Measurements from ENCODE around the gene ARHGAP26. TPM values are rescaled to one million over a fixed set of nuclear protein-coding genes. Genes with fewer than 3 reads are reported as not detected.

Gene ARHGAP26
- total and polyA plus RNA-seq, 5 donors: 13.2 to 56.9 (median 47.0) TPM

GRCh38 chr5:142934051-142934762 lies 164.0 kb downstream of the ARHGAP26 start:
- no peak overlapping the region for H3K27ac ChIP-seq (ENCODE audit: low read length)
- no peak for ATAC-seq
- no peak overlapping the region for H3K4me3 ChIP-seq (ENCODE audit: low read length)
- no peaks in the 10 kb centered on the region for H3K9me3 ChIP-seq (ENCODE audit: control insufficient read depth, low read length)
- intact Hi-C loops (cut with DNase I): no loop called here
- WGBS: 64% methylated on average over 4 of the region's 4 CpGs
- H3K4me1 ChIP-seq (ENCODE audit: control insufficient read depth, insufficient read depth, low read length): peaks cover 29% of the 10 kb centered on the region
- DNase-seq: no peak
- H3K27me3 ChIP-seq (ENCODE audit: control insufficient read depth, insufficient read depth): no peaks in the 10 kb centered on the region

GRCh38 chr5:142935014-142935413 lies 164.8 kb downstream of the ARHGAP26 start:
- Histone ChIP-seq H3K9me3 (ENCODE audit: control insufficient read depth, low read length) (no peaks in the 10 kb centered on the region), H3K4me1 (ENCODE audit: control insufficient read depth, insufficient read depth, low read length) (peaks cover 24% of the 10 kb centered on the region), H3K4me3 (ENCODE audit: low read length) (no peak overlapping the region), H3K27me3 (ENCODE audit: control insufficient read depth, insufficient read depth) (no peaks in the 10 kb centered on the region), H3K27ac (ENCODE audit: low read length) (no peak overlapping the region)
- DNase-seq: no peak
- peak in 1 of 2 donors; percentile 42 for ATAC-seq
- WGBS: 70% methylated on average over 5 of the region's 5 CpGs
- intact Hi-C loops (cut with DNase I): no loop called here

- Histone ChIP-seq H3K27ac (ENCODE audit: low read length) (no peak overlapping the region), H3K9me3 (ENCODE audit: control insufficient read depth, low read length) (no peaks in the 10 kb centered on the region), H3K4me3 (ENCODE audit: low read length) (no peak overlapping the region), H3K4me1 (ENCODE audit: control insufficient read depth, insufficient read depth, low read length) (peaks cover 12% of the 10 kb centered on the region), H3K27me3 (ENCODE audit: control insufficient read depth, insufficient read depth) (no peaks in the 10 kb centered on the region)
- DNase-seq: no peak
- no peak for ATAC-seq
- 94% methylated on average over 4 of the region's 4 CpGs for WGBS
- intact Hi-C loops (cut with DNase I): no loop called here
Measured at GRCh38 chr5:142937374-142937773, 167.2 kb downstream of the ARHGAP26 start.

- Histone ChIP-seq H3K27ac (ENCODE audit: low read length) (peak overlapping the region; percentile 36), H3K27me3 (ENCODE audit: control insufficient read depth, insufficient read depth) (no peaks in the 10 kb centered on the region), H3K4me3 (ENCODE audit: low read length) (no peak overlapping the region), H3K9me3 (ENCODE audit: control insufficient read depth, low read length) (no peaks in the 10 kb centered on the region), H3K4me1 (ENCODE audit: control insufficient read depth, insufficient read depth, low read length) (peaks cover 9% of the 10 kb centered on the region)
- WGBS: 64% methylated on average over 4 of the region's 4 CpGs
- DNase-seq (no peak), ATAC-seq (no peak)
- intact Hi-C loops (cut with DNase I): no loop called here
Measured at GRCh38 chr5:142938266-142938880, 168.2 kb downstream of the ARHGAP26 start.

- Histone ChIP-seq H3K4me1 (ENCODE audit: control insufficient read depth, insufficient read depth, low read length) (peaks cover 6% of the 10 kb centered on the region), H3K27ac (ENCODE audit: low read length) (no peak overlapping the region), H3K4me3 (ENCODE audit: low read length) (no peak overlapping the region), H3K27me3 (ENCODE audit: control insufficient read depth, insufficient read depth) (no peaks in the 10 kb centered on the region), H3K9me3 (ENCODE audit: control insufficient read depth, low read length) (no peaks in the 10 kb centered on the region)
- DNase-seq: no peak
- WGBS: 82% methylated on average over 3 of the region's 3 CpGs
- intact Hi-C loops (cut with DNase I): no loop called here
- ATAC-seq: no peak
Measured at GRCh38 chr5:142939006-142939405, 168.8 kb downstream of the ARHGAP26 start.

- peaks cover 4% of the 10 kb centered on the region for H3K4me1 ChIP-seq (ENCODE audit: control insufficient read depth, insufficient read depth, low read length)
- H3K4me3 ChIP-seq (ENCODE audit: low read length): no peak overlapping the region
- intact Hi-C loops (cut with DNase I): no loop called here
- no peaks in the 10 kb centered on the region for H3K27me3 ChIP-seq (ENCODE audit: control insufficient read depth, insufficient read depth)
- no peaks in the 10 kb centered on the region for H3K9me3 ChIP-seq (ENCODE audit: control insufficient read depth, low read length)
- no peak overlapping the region for H3K27ac ChIP-seq (ENCODE audit: low read length)
- DNase-seq: no peak
- WGBS: 80% methylated on average over 4 of the region's 4 CpGs
- ATAC-seq: peak in 1 of 2 donors; percentile 93
Measured at GRCh38 chr5:142939884-142940283, 169.7 kb downstream of the ARHGAP26 start.

GRCh38 chr5:142941245-142941644 lies 171.1 kb downstream of the ARHGAP26 start:
- Histone ChIP-seq H3K4me1 (ENCODE audit: control insufficient read depth, insufficient read depth, low read length) (peaks cover 2% of the 10 kb centered on the region), H3K4me3 (ENCODE audit: low read length) (no peak overlapping the region), H3K9me3 (ENCODE audit: control insufficient read depth, low read length) (no peaks in the 10 kb centered on the region), H3K27ac (ENCODE audit: low read length) (no peak overlapping the region), H3K27me3 (ENCODE audit: control insufficient read depth, insufficient read depth) (no peaks in the 10 kb centered on the region)
- ATAC-seq (no peak), DNase-seq (no peak)
- 90% methylated on average over 2 of the region's 2 CpGs for WGBS
- intact Hi-C loops (cut with DNase I): no loop called here

- H3K4me3 ChIP-seq (ENCODE audit: low read length): no peak overlapping the region
Measured at GRCh38 chr5:142942901-142943300, 172.7 kb downstream of the ARHGAP26 start.

GRCh38 chr5:142944140-142944539 lies 174.0 kb downstream of the ARHGAP26 start:
- 65% methylated on average over 1 of the region's 1 CpG for WGBS
- intact Hi-C loops (cut with DNase I): no loop called here
- H3K27ac ChIP-seq (ENCODE audit: low read length): no peak overlapping the region

More at GRCh38 chr5:142942901-142943300, 172.7 kb downstream of the ARHGAP26 start:
- H3K27ac ChIP-seq (ENCODE audit: low read length): no peak overlapping the region
- peaks cover 4% of the 10 kb centered on the region for H3K4me1 ChIP-seq (ENCODE audit: control insufficient read depth, insufficient read depth, low read length)
- DNase-seq: no peak
- H3K27me3 ChIP-seq (ENCODE audit: control insufficient read depth, insufficient read depth): no peaks in the 10 kb centered on the region
- H3K9me3 ChIP-seq (ENCODE audit: control insufficient read depth, low read length): no peaks in the 10 kb centered on the region
- intact Hi-C loops (cut with DNase I): no loop called here
- WGBS: 78% methylated on average over 4 of the region's 4 CpGs
- no peak for ATAC-seq

GRCh38 chr5:142945321-142945720 lies 175.1 kb downstream of the ARHGAP26 start:
- Histone ChIP-seq H3K27me3 (ENCODE audit: control insufficient read depth, insufficient read depth) (no peaks in the 10 kb centered on the region), H3K9me3 (ENCODE audit: control insufficient read depth, low read length) (no peaks in the 10 kb centered on the region), H3K27ac (ENCODE audit: low read length) (no peak overlapping the region), H3K4me3 (ENCODE audit: low read length) (no peak overlapping the region), H3K4me1 (ENCODE audit: control insufficient read depth, insufficient read depth, low read length) (peaks cover 3% of the 10 kb centered on the region)
- intact Hi-C loops (cut with DNase I): no loop called here
- WGBS: 63% methylated on average over 3 of the region's 3 CpGs
- DNase-seq: no peak
- ATAC-seq: no peak

More at GRCh38 chr5:142944140-142944539, 174.0 kb downstream of the ARHGAP26 start:
- DNase-seq: no peak
- Histone ChIP-seq H3K9me3 (ENCODE audit: control insufficient read depth, low read length) (no peaks in the 10 kb centered on the region), H3K27me3 (ENCODE audit: control insufficient read depth, insufficient read depth) (no peaks in the 10 kb centered on the region), H3K4me3 (ENCODE audit: low read length) (no peak overlapping the region), H3K4me1 (ENCODE audit: control insufficient read depth, insufficient read depth, low read length) (peaks cover 3% of the 10 kb centered on the region)
- no peak for ATAC-seq

- no peak for DNase-seq
- no peaks in the 10 kb centered on the region for H3K27me3 ChIP-seq (ENCODE audit: control insufficient read depth, insufficient read depth)
- H3K4me3 ChIP-seq (ENCODE audit: low read length): no peak overlapping the region
- H3K27ac ChIP-seq (ENCODE audit: low read length): no peak overlapping the region
- peaks cover 3% of the 10 kb centered on the region for H3K4me1 ChIP-seq (ENCODE audit: control insufficient read depth, insufficient read depth, low read length)
- ATAC-seq: no peak
- intact Hi-C loops (cut with DNase I): no loop called here
- no peaks in the 10 kb centered on the region for H3K9me3 ChIP-seq (ENCODE audit: control insufficient read depth, low read length)
Measured at GRCh38 chr5:142945845-142946244, 175.7 kb downstream of the ARHGAP26 start.
